CD4-positive, alpha-beta memory T cell (primary cell): ENCODE data around the gene IFI27L2. TPM values are rescaled to one million over a fixed set of nuclear protein-coding genes. Genes with fewer than 3 reads are reported as not detected.

Experiments
- CTCF ChIA-PET: fragments of 350-600 bp; sonication (Branson Sonifier 250); formaldehyde crosslinking; loops from one replicate; lab custom pipeline; 2021; ENCODE audit warnings: inconsistent platforms; ENCODE audit not compliant: partially characterized antibody; lab: Charles Lee
- POLR2A ChIA-PET: fragments of 350-600 bp; sonication (Branson Sonifier 250); formaldehyde crosslinking; loops from one replicate; lab custom pipeline; 2021; ENCODE audit not compliant: partially characterized antibody; lab: Charles Lee
- DNase-seq, 5 donors: peaks; one replicate each; pipeline versions ENCODE4 v3.0.0 to v3.0.0-alpha.2; 2020 to 2022; ENCODE audit warnings: mixed read lengths in 1 of 5
- H3K27ac ChIP-seq: one replicate; pipeline ENCODE4 v1.7.0; 2013; ENCODE audit warnings: low read depth, low read length
- H3K27me3 ChIP-seq: 2 replicates; pipeline ENCODE4 v1.7.0; 2013; ENCODE audit warnings: mild to moderate bottlenecking, low read length, moderate library complexity; ENCODE audit not compliant: insufficient read depth
- H3K36me3 ChIP-seq: 2 replicates; pipeline ENCODE4 v1.7.0; 2013; ENCODE audit warnings: mild to moderate bottlenecking, low read length, moderate library complexity; ENCODE audit not compliant: insufficient read depth
- H3K4me1 ChIP-seq: 2 replicates; pipeline ENCODE4 v1.7.0; 2013; ENCODE audit warnings: mild to moderate bottlenecking, low read length, moderate library complexity; ENCODE audit not compliant: insufficient read depth
- H3K4me3 ChIP-seq, 2 donors: one replicate each; pipeline ENCODE4 v1.7.0; 2013; ENCODE audit warnings: low read length in 2 of 2, mild to moderate bottlenecking in 1 of 2
- H3K9me3 ChIP-seq, 2 donors: one replicate each; pipeline ENCODE4 v1.7.0; 2013; ENCODE audit warnings: low read length in 2 of 2, control low read depth in 1 of 2; ENCODE audit not compliant: control insufficient read depth in 1 of 2
- H3K27ac Mint-ChIP-seq, 7 donors: one replicate each; pipeline ENCODE4 v1.8.0; 2020 to 2021; ENCODE audit warnings: mixed read lengths in 7 of 7, mild to moderate bottlenecking in 6 of 7, inconsistent platforms in 3 of 7, moderate library complexity in 3 of 7
- H3K27me3 Mint-ChIP-seq, 2 donors: one replicate each; pipeline ENCODE4 v1.8.0; 2020 to 2021; ENCODE audit warnings: mixed read lengths in 2 of 2
- H3K36me3 Mint-ChIP-seq, 2 donors: one replicate each; pipeline ENCODE4 v1.8.0; 2020 to 2021; ENCODE audit warnings: mixed read lengths in 2 of 2, inconsistent platforms in 1 of 2, mild to moderate bottlenecking in 1 of 2
- H3K4me1 Mint-ChIP-seq, 4 donors: one replicate each; pipeline ENCODE4 v1.8.0; 2020 to 2021; ENCODE audit warnings: mixed read lengths in 4 of 4, mild to moderate bottlenecking in 1 of 4
- H3K4me3 Mint-ChIP-seq, 8 donors: one replicate each; pipeline ENCODE4 v1.8.0; 2020 to 2021; ENCODE audit warnings: mixed read lengths in 8 of 8, mild to moderate bottlenecking in 7 of 8, moderate library complexity in 6 of 8, inconsistent platforms in 3 of 8
- H3K9me3 Mint-ChIP-seq, 8 donors: one replicate each; pipeline ENCODE4 v1.8.0; 2020 to 2021; ENCODE audit warnings: mixed read lengths in 8 of 8, mild to moderate bottlenecking in 5 of 8, inconsistent platforms in 3 of 8, moderate library complexity in 1 of 8
- intact Hi-C: fragments of 100-400 bp; cut with micrococcal nuclease; formaldehyde crosslinking; loops from one replicate; pipeline ENCODE4 v1.15.1; 2023
- polyA plus RNA-seq, 2 donors: library from polyadenylated mRNA; unstranded; fragments of 300-500 nt; fragmentation: Illumina TruSeq; gene quantifications; one replicate each; pipeline ENCODE4 v1.2.3, GENCODE V29; 2021
- total RNA-seq, 2 experiments: library from RNA; stranded (reverse); gene quantifications; one replicate each; pipeline ENCODE4 v1.2.3, GENCODE V29; 2021

The IFI27L2 gene
- total and polyA plus RNA-seq, 4 experiments from 2014 or later: 34.0 to 87.9 (median 49.8) TPM

- POLR2A ChIA-PET: interaction anchor here (1.3 kb wide), 1 partner anchor 10 kb away, joined by 3 read pairs; no protein-coding TSS in a partner anchor
- Histone ChIP-seq H3K27ac (no peak overlapping the region), H3K36me3 (no peaks in the 10 kb centered on the region), H3K9me3 (no peaks in the 10 kb centered on the region), H3K4me3 (no peak overlapping the region), H3K27me3 (no peaks in the 10 kb centered on the region), H3K4me1 (no peaks in the 10 kb centered on the region)
- Mint-ChIP-seq H3K36me3 (no peaks in the 10 kb centered on the region), H3K4me1 (no peaks in the 10 kb centered on the region), H3K9me3 (no peaks in the 10 kb centered on the region), H3K27ac (peak overlapping the region in 1 of 7 donors; percentile 26), H3K27me3 (peaks cover 0 to 11% of the 10 kb centered on the region in 2 donors), H3K4me3 (no peak overlapping the region)
- intact Hi-C loops: no loop called here
- no peak for DNase-seq
- CTCF ChIA-PET: interaction anchor here (1.8 kb wide), 1 partner anchor 25 kb away, joined by 5 read pairs; no protein-coding TSS in a partner anchor
Measured at GRCh38 chr14:94111276-94112095, 17.9 kb downstream of the IFI27L2 start.

GRCh38 chr14:94110552-94111181 is 18.7 kb downstream of the IFI27L2 start, which contains the start of gene IFI27:
IFI27 (plus strand) TSS chr14:94110736.
- Mint-ChIP-seq H3K9me3 (no peaks in the 10 kb centered on the region), H3K4me1 (no peaks in the 10 kb centered on the region), H3K36me3 (no peaks in the 10 kb centered on the region), H3K4me3 (peak within 1 kb of the TSS in 3 of 8 donors; percentile 12 to 32 (median 17)), H3K27me3 (peaks cover 0 to 9% of the 10 kb centered on the region in 2 donors), H3K27ac (peak within 1 kb of the TSS in 2 of 7 donors; percentile 23 to 36)
- POLR2A ChIA-PET: no interaction called here
- intact Hi-C loops: no loop called here
- Histone ChIP-seq H3K27me3 (no peaks in the 10 kb centered on the region), H3K4me1 (no peaks in the 10 kb centered on the region), H3K27ac (no peak within 1 kb of the TSS), H3K9me3 (no peaks in the 10 kb centered on the region), H3K36me3 (no peaks in the 10 kb centered on the region), H3K4me3 (no peak within 1 kb of the TSS)
- DNase-seq: no peak
- CTCF ChIA-PET: interaction anchor here (1.8 kb wide), 1 partner anchor 26 kb away, joined by 5 read pairs; no protein-coding TSS in a partner anchor

GRCh38 chr14:94109915-94110250 is 19.5 kb downstream of the IFI27L2 start:
- Histone ChIP-seq H3K27ac (no peak overlapping the region), H3K36me3 (no peaks in the 10 kb centered on the region), H3K9me3 (no peaks in the 10 kb centered on the region), H3K4me1 (no peaks in the 10 kb centered on the region), H3K27me3 (no peaks in the 10 kb centered on the region), H3K4me3 (no peak overlapping the region)
- H3K27me3 Mint-ChIP-seq: peaks cover 0 to 9% of the 10 kb centered on the region in 2 donors
- intact Hi-C loops: no loop called here
- no peaks in the 10 kb centered on the region for H3K9me3 Mint-ChIP-seq
- no peaks in the 10 kb centered on the region for H3K36me3 Mint-ChIP-seq
- H3K4me1 Mint-ChIP-seq: no peaks in the 10 kb centered on the region
- POLR2A ChIA-PET: no interaction called here
- no peak overlapping the region for H3K27ac Mint-ChIP-seq
- CTCF ChIA-PET: no interaction called here
- no peak for DNase-seq
- H3K4me3 Mint-ChIP-seq: no peak overlapping the region

- Mint-ChIP-seq H3K4me1 (no peaks in the 10 kb centered on the region), H3K4me3 (no peak overlapping the region), H3K27ac (no peak overlapping the region), H3K27me3 (no peaks in the 10 kb centered on the region), H3K36me3 (no peaks in the 10 kb centered on the region), H3K9me3 (no peaks in the 10 kb centered on the region)
- Histone ChIP-seq H3K27ac (no peak overlapping the region), H3K36me3 (no peaks in the 10 kb centered on the region), H3K4me3 (no peak overlapping the region), H3K27me3 (no peaks in the 10 kb centered on the region), H3K4me1 (no peaks in the 10 kb centered on the region), H3K9me3 (no peaks in the 10 kb centered on the region)
- no peak for DNase-seq
- ChIA-PET POLR2A (no interaction called here), CTCF (no interaction called here)
- intact Hi-C loops: loop anchor here (2.0 kb wide), 1 partner anchor 46 kb away; no protein-coding TSS in a partner anchor
Measured at GRCh38 chr14:94104731-94105130, 24.7 kb downstream of the IFI27L2 start.

GRCh38 chr14:94103554-94104150 is 25.8 kb downstream of the IFI27L2 start:
- H3K4me3 ChIP-seq: no peak overlapping the region
- H3K4me1 ChIP-seq: no peaks in the 10 kb centered on the region
- H3K36me3 ChIP-seq: no peaks in the 10 kb centered on the region
- no peaks in the 10 kb centered on the region for H3K27me3 ChIP-seq
- intact Hi-C loops: loop anchor here (2.0 kb wide), 1 partner anchor 45 kb away; no protein-coding TSS in a partner anchor
- no peaks in the 10 kb centered on the region for H3K27me3 Mint-ChIP-seq
- H3K9me3 ChIP-seq: no peaks in the 10 kb centered on the region
- ChIA-PET CTCF (interaction anchor here (1.2 to 1.5 kb wide), 2 partner anchors 9 to 65 kb away, joined by 3 read pairs; no protein-coding TSS in a partner anchor), POLR2A (no interaction called here)
- H3K27ac ChIP-seq: no peak overlapping the region
- DNase-seq: no peak
- no peak overlapping the region for H3K4me3 Mint-ChIP-seq
- H3K27ac Mint-ChIP-seq: no peak overlapping the region
- no peaks in the 10 kb centered on the region for H3K9me3 Mint-ChIP-seq
- no peaks in the 10 kb centered on the region for H3K36me3 Mint-ChIP-seq
- no peaks in the 10 kb centered on the region for H3K4me1 Mint-ChIP-seq

- H3K27ac Mint-ChIP-seq: peak overlapping the region in 1 of 7 donors; percentile 7
- H3K9me3 Mint-ChIP-seq: no peaks in the 10 kb centered on the region
- POLR2A ChIA-PET: no interaction called here
- CTCF ChIA-PET: interaction anchor here (1.2 to 1.5 kb wide), 2 partner anchors 8 to 65 kb away, joined by 3 read pairs; no protein-coding TSS in a partner anchor
- intact Hi-C loops: no loop called here
- no peaks in the 10 kb centered on the region for H3K9me3 ChIP-seq
- no peak overlapping the region for H3K4me3 ChIP-seq
- no peaks in the 10 kb centered on the region for H3K36me3 ChIP-seq
- DNase-seq: no peak
- H3K27me3 Mint-ChIP-seq: no peaks in the 10 kb centered on the region
- H3K4me1 ChIP-seq: no peaks in the 10 kb centered on the region
- H3K36me3 Mint-ChIP-seq: no peaks in the 10 kb centered on the region
- H3K4me3 Mint-ChIP-seq: no peak overlapping the region
- H3K27ac ChIP-seq: no peak overlapping the region
- H3K27me3 ChIP-seq: no peaks in the 10 kb centered on the region
- H3K4me1 Mint-ChIP-seq: no peaks in the 10 kb centered on the region
Measured at GRCh38 chr14:94102768-94103482, 26.5 kb downstream of the IFI27L2 start.
